HFFc6 (cell line): ENCODE results near the gene RHBDL3. TPM values are rescaled to one million over a fixed set of nuclear protein-coding genes. Genes with fewer than 3 reads are reported as not detected.

Source experiments
- DNase-seq: peaks from one replicate; pipeline ENCODE4 v3.0.0-alpha.2; 2018
- H3K27ac Mint-ChIP-seq: 2 replicates; pipeline ENCODE4 v1.8.0; 2020; ENCODE audit warnings: mild to moderate bottlenecking, mixed read lengths
- H3K27me3 Mint-ChIP-seq: 2 replicates; pipeline ENCODE4 v1.8.0; 2021; ENCODE audit warnings: mild to moderate bottlenecking, moderate library complexity, mixed read lengths; ENCODE audit not compliant: insufficient read depth
- H3K36me3 Mint-ChIP-seq: 2 replicates; pipeline ENCODE4 v1.8.0; 2021; ENCODE audit warnings: low read depth, mixed read lengths
- H3K4me1 Mint-ChIP-seq: 2 replicates; pipeline ENCODE4 v1.8.0; 2020; ENCODE audit warnings: low read depth, mixed read lengths
- H3K4me3 Mint-ChIP-seq: 2 replicates; pipeline ENCODE4 v1.8.0; 2020; ENCODE audit warnings: mild to moderate bottlenecking, moderate library complexity, mixed read lengths
- H3K9me3 Mint-ChIP-seq: 2 replicates; pipeline ENCODE4 v1.8.0; 2020; ENCODE audit warnings: mild to moderate bottlenecking, mixed read lengths
- total RNA-seq, 6 experiments: library from RNA; stranded (reverse); fragmentation: NEBNext Ultra II Directional; extraction: Animal tissue kit (Norgen Biotek cat#: 25700); gene quantifications; 2 replicates in 1 of 6; 3 replicates in 5 of 6; pipeline ENCODE4 v1.2.3, GENCODE V29; 2021
- TF ChIP-seq, protein P1 (sequence below): fragments of 200-600 bp; sonication (generic); IDR thresholded peaks from 2 replicates; pipeline ENCODE4 v1.5.0; 2021; ENCODE audit warnings: antibody characterized with exemption, mild to moderate bottlenecking

The RHBDL3 gene
- total RNA-seq, 6 experiments from 2014 or later = 0.07 TPM; not detected in 5

DNA sequence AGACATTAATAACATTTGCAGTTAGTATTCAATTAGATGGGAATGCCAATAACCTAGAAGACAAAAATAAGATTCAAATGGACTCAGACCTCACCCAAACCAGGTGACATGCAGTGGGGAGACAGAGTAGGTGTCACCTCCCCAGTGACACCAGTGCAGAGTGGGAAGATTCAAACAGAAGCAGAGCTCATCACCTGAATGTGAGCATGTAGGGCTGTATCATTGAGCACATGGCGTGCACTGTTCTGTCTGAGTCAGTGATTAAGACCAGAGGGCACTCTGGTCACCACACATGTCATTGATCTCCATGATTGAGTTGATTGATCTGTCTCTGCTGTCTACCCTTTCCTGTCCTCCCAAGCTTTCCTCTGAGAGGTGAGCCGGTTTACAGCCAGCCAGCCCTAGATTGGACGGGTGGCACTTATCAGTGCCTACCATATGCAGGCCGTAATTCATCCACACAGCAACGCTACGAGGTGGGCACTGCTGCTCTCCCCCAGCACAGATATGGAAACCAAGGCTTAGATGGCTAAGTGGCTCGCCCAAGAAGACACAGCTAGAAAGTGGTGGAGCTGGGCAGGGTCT is 34.0 kb downstream of the RHBDL3 start:
- Mint-ChIP-seq H3K4me3 (no peak overlapping the region), H3K27me3 (peaks cover 40% of the 10 kb centered on the region), H3K4me1 (no peaks in the 10 kb centered on the region), H3K27ac (no peak overlapping the region), H3K9me3 (no peaks in the 10 kb centered on the region), H3K36me3 (no peaks in the 10 kb centered on the region)
- no peak for DNase-seq
- TF ChIP-seq, protein P1, sequence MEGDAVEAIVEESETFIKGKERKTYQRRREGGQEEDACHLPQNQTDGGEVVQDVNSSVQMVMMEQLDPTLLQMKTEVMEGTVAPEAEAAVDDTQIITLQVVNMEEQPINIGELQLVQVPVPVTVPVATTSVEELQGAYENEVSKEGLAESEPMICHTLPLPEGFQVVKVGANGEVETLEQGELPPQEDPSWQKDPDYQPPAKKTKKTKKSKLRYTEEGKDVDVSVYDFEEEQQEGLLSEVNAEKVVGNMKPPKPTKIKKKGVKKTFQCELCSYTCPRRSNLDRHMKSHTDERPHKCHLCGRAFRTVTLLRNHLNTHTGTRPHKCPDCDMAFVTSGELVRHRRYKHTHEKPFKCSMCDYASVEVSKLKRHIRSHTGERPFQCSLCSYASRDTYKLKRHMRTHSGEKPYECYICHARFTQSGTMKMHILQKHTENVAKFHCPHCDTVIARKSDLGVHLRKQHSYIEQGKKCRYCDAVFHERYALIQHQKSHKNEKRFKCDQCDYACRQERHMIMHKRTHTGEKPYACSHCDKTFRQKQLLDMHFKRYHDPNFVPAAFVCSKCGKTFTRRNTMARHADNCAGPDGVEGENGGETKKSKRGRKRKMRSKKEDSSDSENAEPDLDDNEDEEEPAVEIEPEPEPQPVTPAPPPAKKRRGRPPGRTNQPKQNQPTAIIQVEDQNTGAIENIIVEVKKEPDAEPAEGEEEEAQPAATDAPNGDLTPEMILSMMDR = no peak

DNA sequence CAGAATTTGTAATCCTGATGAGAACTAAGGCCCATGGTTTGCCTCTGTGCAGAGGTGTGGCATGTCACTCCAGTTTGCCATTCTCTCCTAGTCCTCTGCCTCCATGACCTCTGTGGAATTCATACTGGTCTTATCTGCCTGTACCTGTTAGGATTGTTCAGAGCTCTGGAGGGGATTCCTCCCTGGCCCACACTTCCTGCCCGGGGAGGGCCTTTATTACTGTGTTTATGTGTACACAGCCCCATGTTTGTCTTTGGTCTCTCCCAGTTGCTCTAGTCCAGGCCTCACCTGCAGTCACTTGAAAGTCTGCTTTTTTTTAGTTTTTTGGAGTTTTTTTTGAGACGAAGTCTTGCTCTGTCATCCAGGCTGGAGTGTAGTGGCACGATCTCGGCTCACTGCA is 36.4 kb downstream of the RHBDL3 start:
- no peak overlapping the region for H3K27ac Mint-ChIP-seq

GRCh38 chr17:32302860-32303649 is 37.4 kb downstream of the RHBDL3 start:
- Mint-ChIP-seq H3K4me3 (no peak overlapping the region), H3K4me1 (no peaks in the 10 kb centered on the region)

More for the DNA sequence above, 36.4 kb downstream of the RHBDL3 start:
- Mint-ChIP-seq H3K36me3 (no peaks in the 10 kb centered on the region), H3K27me3 (peaks cover 42% of the 10 kb centered on the region), H3K4me1 (no peaks in the 10 kb centered on the region), H3K4me3 (no peak overlapping the region), H3K9me3 (no peaks in the 10 kb centered on the region)
- TF ChIP-seq, protein P1 = no peak
- no peak for DNase-seq

DNA sequence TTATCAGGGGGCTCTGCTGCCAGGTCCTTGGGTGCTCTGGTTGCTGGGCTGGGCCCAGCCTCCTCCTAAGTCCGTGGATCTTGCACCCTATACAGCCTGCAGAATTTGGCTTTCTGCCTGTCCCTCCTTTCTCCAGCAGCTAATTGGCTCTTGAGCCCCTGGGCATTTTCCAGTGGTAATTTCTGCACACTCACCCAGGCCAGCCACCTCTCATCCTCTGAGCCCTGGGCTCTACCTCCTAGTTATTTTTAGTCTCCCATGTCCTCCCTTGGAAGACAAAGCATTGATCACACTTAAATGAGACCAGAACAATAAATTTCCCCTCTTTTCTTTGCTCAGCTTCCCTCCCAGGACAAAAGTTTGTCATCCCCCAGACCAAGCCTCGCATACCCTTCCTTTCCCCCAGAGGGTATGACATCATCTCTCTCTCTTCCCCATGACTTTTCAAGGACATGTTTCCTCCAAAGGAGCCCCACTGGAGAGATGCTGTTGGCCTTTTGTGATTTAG is 38.2 kb downstream of the RHBDL3 start:
- H3K27me3 Mint-ChIP-seq = peaks cover 46% of the 10 kb centered on the region
- DNase-seq = no peak
- H3K4me1 Mint-ChIP-seq = no peaks in the 10 kb centered on the region
- H3K36me3 Mint-ChIP-seq = no peaks in the 10 kb centered on the region
- H3K4me3 Mint-ChIP-seq = no peak overlapping the region
- TF ChIP-seq, protein P1 = no peak
- H3K9me3 Mint-ChIP-seq = no peaks in the 10 kb centered on the region
- no peak overlapping the region for H3K27ac Mint-ChIP-seq

More at GRCh38 chr17:32302860-32303649, 37.4 kb downstream of the RHBDL3 start:
- TF ChIP-seq, protein P1 = no peak
- H3K9me3 Mint-ChIP-seq = no peaks in the 10 kb centered on the region
- peaks cover 47% of the 10 kb centered on the region for H3K27me3 Mint-ChIP-seq
- no peak for DNase-seq
- no peak overlapping the region for H3K27ac Mint-ChIP-seq
- H3K36me3 Mint-ChIP-seq = no peaks in the 10 kb centered on the region

DNA sequence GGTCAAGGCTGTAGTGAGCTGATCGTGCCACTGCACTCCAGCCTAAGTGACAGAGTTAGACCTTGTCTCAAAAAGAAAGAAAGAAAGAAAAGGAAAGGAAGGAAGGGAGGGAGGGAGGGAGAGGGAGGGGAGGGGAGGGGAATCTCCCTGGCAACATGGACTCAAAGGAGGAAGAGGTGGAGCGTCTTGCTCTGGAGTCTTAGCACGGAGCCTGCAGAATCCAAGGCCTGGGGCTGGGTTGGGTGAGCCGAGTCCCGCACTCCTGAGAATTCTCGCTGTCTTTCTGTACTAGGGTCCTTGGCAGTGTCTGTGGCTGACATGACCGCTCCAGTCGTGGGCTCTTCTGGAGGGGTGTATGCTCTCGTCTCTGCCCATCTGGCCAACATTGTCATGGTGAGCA is 39.4 kb downstream of the RHBDL3 start:
- DNase-seq = no peak
- TF ChIP-seq, protein P1 = no peak
- no peak overlapping the region for H3K27ac Mint-ChIP-seq
- H3K9me3 Mint-ChIP-seq = no peaks in the 10 kb centered on the region
- no peaks in the 10 kb centered on the region for H3K36me3 Mint-ChIP-seq
- no peak overlapping the region for H3K4me3 Mint-ChIP-seq
- peaks cover 45% of the 10 kb centered on the region for H3K27me3 Mint-ChIP-seq
- H3K4me1 Mint-ChIP-seq = no peaks in the 10 kb centered on the region
